Right cardiac atrium (tissue), 5 donors: ENCODE data around the gene STAT2. TPM values are rescaled to one million over a fixed set of nuclear protein-coding genes. Genes with fewer than 3 reads are reported as not detected.
"Not testable (repeated sequence)": the region's sequence is repeated elsewhere in the genome, so short reads cannot be mapped to it uniquely, and the experiment has no call there.

Source experiments
- ATAC-seq, 2 donors: fragments of 200-7000 bp; cut with Tn5 transposase; one replicate each; pipeline versions ENCODE4 v1.8.0 to v1.9.1; 2020; ENCODE audit warnings: moderate library complexity in 2 of 2, mild to moderate bottlenecking in 1 of 2
- DNase-seq, 3 donors: peaks; one replicate each; pipeline ENCODE4 v3.0.0-alpha.2; 2020
- H3K27ac ChIP-seq: one replicate; pipeline ENCODE4 v1.5.1; 2013; ENCODE audit warnings: mild to moderate bottlenecking, low read length, control low read depth, moderate library complexity
- H3K27me3 ChIP-seq: one replicate; pipeline ENCODE4 v1.6.1; 2013; ENCODE audit not compliant: control insufficient read depth, insufficient read depth
- H3K4me1 ChIP-seq: one replicate; pipeline ENCODE4 v1.6.1; 2013; ENCODE audit warnings: low read length; ENCODE audit not compliant: control insufficient read depth, insufficient read depth
- H3K4me3 ChIP-seq: one replicate; pipeline ENCODE4 v1.5.1; 2013; ENCODE audit warnings: low read length, control low read depth
- H3K9me3 ChIP-seq: one replicate; pipeline ENCODE4 v1.6.1; 2013; ENCODE audit warnings: low read length; ENCODE audit not compliant: control insufficient read depth
- WGBS: extraction: QIAGEN DNeasy Blood & Tissue Kit; methylation state at CpG from one replicate; pipeline ENCODE4 v1.1.7; 2013; 5-methylcytosine and 5-hydroxymethylcytosine counted together
- intact Hi-C, 4 donors: fragments of 100-400 bp; cut with DNase I; formaldehyde crosslinking; loops; one replicate each; pipeline versions ENCODE4 v1.11.0 to v1.14.0; 2022 to 2023
- polyA plus RNA-seq: library from polyadenylated mRNA; stranded (reverse); fragments of 200-250 nt; gene quantifications from one replicate; pipeline ENCODE4 v1.2.3, GENCODE V29; 2013
- total RNA-seq, 4 donors: library from RNA; stranded (reverse); fragmentation: NEBNext Ultra II Directional; extraction: Animal tissue kit (Norgen Biotek cat#: 25700); gene quantifications; one replicate each; pipeline ENCODE4 v1.2.1, GENCODE V29; 2021
- donor health status: healthy with polysubstance abuse.
- donor health status: DM: no; HTN: yes; CAD: no.
- donor health status: DM: no; HTN: no; CAD: no.
- donor health status: DM: no; HTN: yes; CAD: no; lungs with severe emphysema.
- donor health status: DM: yes; HTN: yes; CAD: no.

Gene STAT2
- total and polyA plus RNA-seq, 5 donors = 29.9 to 67.6 (median 50.7) TPM

DNA sequence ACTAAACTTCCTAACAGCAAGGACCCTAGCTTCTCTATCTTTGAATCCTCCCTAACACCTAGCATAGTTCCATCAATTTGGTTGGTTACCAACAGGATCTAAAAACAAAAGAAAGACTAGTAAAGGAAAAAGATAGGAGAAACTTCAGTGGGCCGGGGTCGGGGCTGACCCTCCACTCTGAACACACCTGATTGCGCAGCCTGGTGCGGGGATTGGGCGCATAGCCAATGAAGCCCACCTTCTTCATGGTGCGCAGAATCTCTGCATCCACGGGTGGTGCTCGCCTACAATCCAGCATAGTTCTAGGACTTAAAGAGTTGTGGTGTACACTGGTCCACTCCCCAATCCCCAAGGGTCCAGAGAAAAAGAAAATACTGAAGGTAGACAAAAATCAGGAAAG is 33.8 kb downstream of the STAT2 start:
- ATAC-seq = no peak
- no peak overlapping the region for H3K27ac ChIP-seq
- H3K9me3 ChIP-seq = no peaks in the 10 kb centered on the region
- no peaks in the 10 kb centered on the region for H3K27me3 ChIP-seq
- no peak for DNase-seq
- H3K4me1 ChIP-seq = no peaks in the 10 kb centered on the region
- WGBS = 93% methylated on average over 8 of the region's 8 CpGs
- H3K4me3 ChIP-seq = no peak overlapping the region
- intact Hi-C loops = no loop called here

DNA sequence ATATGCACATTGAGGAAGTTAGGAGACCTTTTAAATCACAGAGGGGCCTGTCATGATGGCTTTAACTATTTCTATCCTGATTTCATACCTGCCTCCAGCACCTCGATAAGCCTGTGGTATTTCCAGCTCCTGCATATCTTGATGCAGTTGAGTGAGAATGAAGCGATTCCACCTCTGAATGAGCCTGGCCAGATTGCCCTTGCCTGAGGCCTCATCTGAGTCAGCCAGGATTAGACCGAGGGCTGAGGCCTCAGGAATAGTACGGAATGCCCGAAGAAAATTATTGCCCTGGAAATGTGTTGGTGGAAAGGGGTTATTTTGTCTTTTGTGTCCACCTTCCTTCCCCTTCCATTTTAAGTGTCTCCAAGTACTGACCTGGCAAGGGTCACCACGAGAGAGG is 35.7 kb downstream of the STAT2 start:
- Histone ChIP-seq H3K27me3 (no peaks in the 10 kb centered on the region), H3K9me3 (no peaks in the 10 kb centered on the region), H3K4me3 (no peak overlapping the region), H3K27ac (no peak overlapping the region), H3K4me1 (no peaks in the 10 kb centered on the region)
- ATAC-seq = no peak
- DNase-seq = no peak
- intact Hi-C loops = no loop called here
- 90% methylated on average over 6 of the region's 6 CpGs for WGBS

DNA sequence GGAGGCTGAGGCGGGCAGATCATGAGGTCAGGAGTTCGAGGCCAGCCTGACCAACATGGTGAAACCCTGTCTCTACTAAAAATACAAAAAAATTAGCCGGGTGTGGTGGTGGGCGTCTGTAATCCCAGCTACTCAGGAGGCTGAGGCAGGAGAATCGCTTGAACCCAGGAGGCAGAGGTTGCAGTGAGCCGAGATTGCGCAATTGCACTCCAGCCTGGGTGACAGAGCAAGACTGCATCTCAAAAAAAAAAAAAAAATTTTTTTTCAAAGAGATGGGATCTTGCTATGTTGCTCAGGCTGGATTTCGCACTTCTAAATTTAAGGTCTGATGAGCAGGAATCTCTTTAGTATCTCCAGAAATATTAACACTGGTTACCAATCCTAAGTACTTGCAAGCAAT is 38.3 kb downstream of the STAT2 start:
- H3K4me3 ChIP-seq, DNase-seq, H3K27me3 ChIP-seq, H3K27ac ChIP-seq, ATAC-seq, intact Hi-C loops, H3K4me1 ChIP-seq, H3K9me3 ChIP-seq: not testable (repeated sequence)
- WGBS = 90% methylated on average over 8 of the region's 8 CpGs

DNA sequence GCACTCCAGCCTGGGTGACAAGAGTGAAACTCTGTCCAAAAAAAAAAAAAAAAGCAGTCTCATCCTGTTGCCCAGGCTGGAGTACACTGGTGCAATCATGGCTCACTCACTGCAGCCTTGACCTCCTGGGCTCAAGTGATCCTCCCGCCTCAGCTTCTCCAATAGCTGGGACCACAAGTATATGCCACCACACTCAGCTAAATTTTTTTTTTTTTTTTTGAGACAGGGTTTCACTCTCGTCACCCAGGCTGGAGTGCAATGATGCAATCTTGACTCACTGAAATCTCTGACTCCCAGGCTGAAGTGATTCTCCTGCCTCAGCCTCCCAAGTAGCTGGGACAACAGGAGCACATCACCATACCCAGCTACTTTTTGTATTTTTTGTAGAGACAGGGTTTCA is 38.9 kb downstream of the STAT2 start:
- intact Hi-C loops = no loop called here
- Histone ChIP-seq H3K27me3 (no peaks in the 10 kb centered on the region), H3K9me3 (no peaks in the 10 kb centered on the region), H3K27ac (no peak overlapping the region), H3K4me1 (no peaks in the 10 kb centered on the region), H3K4me3 (no peak overlapping the region)
- DNase-seq = no peak
- WGBS = 86% methylated on average over 2 of the region's 2 CpGs
- ATAC-seq = no peak

DNA sequence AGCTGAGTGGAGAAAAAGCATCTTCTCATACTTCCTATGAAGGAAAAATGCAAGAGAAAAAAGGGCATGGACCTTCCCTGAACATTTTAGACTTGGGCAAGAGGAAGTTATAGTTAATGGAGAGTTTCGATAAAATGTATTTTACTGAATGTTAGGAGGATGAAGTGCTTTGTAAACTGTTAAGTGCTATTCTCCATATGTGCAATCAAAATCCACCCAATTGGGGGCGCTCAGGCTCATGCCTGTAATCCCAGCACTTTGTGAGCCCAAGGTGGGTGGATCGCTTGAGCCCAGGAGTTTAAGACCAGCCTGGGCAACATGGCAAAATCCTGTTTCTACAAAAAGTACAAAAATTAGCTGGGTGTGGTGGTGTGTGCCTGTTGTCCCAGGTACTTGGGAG is 42.2 kb downstream of the STAT2 start:
- 90% methylated on average over 3 of the region's 3 CpGs for WGBS
- DNase-seq (no peak), ATAC-seq (no peak)
- H3K27ac ChIP-seq = no peak overlapping the region
- no peaks in the 10 kb centered on the region for H3K9me3 ChIP-seq
- H3K4me1 ChIP-seq = no peaks in the 10 kb centered on the region
- H3K27me3 ChIP-seq = no peaks in the 10 kb centered on the region
- no peak overlapping the region for H3K4me3 ChIP-seq
- intact Hi-C loops = loop anchor here in 1 of 4 donors (10.0 kb wide), 1 partner anchor 113 kb away; no protein-coding TSS in a partner anchor

DNA sequence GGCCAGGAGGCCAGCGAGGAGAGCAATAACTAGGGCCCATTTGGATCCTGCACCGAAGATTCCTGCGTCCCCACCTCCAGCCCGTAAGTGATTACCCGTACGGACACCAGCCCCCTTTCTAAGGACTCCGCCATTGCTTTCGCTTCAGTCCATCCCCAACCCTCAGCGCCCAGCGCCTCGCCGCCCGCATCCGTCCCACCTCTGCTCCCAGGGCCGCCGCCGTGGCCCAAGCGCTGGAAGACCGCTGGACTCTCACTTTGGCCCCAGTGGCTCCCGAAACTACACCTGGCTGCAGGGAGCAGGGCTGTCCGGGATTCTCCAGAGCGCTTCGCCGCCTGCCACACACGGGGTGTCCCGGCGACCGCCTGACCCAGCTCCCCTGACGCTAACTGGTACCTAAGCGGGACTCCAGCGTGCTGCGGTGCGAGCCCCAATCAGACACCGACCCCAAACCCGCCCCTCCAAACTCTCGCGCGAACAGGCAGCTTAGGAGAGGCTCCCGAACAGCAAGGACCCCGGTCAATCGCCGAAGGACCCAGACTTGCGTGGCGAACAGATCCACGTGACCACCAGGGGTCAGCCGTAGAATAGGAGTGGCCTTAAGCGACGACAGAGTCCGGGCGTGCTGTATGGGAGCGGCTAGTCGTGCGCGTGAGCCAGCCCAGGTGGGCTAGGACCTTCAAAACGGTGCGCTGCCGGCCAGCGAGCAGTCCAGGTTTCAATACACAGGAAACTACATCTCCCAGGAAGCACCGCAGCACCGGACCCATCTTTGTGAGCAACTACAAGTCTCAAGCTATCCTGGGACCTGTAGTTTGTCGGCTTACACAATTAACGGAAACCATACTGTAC is 44.1 kb downstream of the STAT2 start, which contains the start of gene CNPY2:
Gene CNPY2, minus strand, starts transcription at position 367 of the 852 bp plus-strand sequence. CDS start 771 bp downstream, outside the sequence.
- no peaks in the 10 kb centered on the region for H3K9me3 ChIP-seq
- ATAC-seq (peak; percentile 97), DNase-seq (peak; percentile 98 to 99 (median 98))
- no peaks in the 10 kb centered on the region for H3K4me1 ChIP-seq
- H3K27ac ChIP-seq = peak within 1 kb of the TSS; percentile 86
- under 1% methylated on average over 62 of the region's 62 CpGs for WGBS
- H3K4me3 ChIP-seq = peak within 1 kb of the TSS; percentile 72
- intact Hi-C loops = loop anchor here in 1 of 4 donors (10.0 kb wide), 1 partner anchor 111 kb away; no protein-coding TSS in a partner anchor
- no peaks in the 10 kb centered on the region for H3K27me3 ChIP-seq

DNA sequence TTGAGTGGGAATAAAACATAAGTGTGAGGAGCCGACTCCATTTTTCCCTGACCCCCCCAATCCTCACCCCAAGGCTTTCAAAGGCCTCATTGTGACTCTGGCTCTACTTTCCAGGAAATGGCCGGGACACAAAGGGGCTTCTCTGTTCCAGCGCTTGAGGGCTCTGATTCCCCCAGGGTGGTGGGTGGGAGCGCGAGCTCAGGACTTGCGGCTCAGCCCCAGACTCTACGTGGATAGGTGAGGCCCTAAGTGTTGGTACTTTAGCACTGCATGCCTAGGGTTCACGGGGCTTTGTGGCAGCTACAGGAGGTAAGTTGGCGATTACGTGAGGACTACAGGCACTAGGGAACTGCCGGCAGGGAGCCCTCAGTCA is 44.7 kb downstream of the STAT2 start:
- Histone ChIP-seq H3K27me3 (no peaks in the 10 kb centered on the region), H3K4me1 (no peaks in the 10 kb centered on the region), H3K9me3 (no peaks in the 10 kb centered on the region), H3K4me3 (peak overlapping the region; percentile 72), H3K27ac (peak overlapping the region; percentile 86)
- ATAC-seq (peak in 1 of 2 donors; percentile 8), DNase-seq (peak in 1 of 3 donors; percentile 58)
- WGBS = 2% methylated on average over 11 of the region's 11 CpGs
- intact Hi-C loops = loop anchor here in 1 of 4 donors (10.0 kb wide), 1 partner anchor 110 kb away; no protein-coding TSS in a partner anchor

DNA sequence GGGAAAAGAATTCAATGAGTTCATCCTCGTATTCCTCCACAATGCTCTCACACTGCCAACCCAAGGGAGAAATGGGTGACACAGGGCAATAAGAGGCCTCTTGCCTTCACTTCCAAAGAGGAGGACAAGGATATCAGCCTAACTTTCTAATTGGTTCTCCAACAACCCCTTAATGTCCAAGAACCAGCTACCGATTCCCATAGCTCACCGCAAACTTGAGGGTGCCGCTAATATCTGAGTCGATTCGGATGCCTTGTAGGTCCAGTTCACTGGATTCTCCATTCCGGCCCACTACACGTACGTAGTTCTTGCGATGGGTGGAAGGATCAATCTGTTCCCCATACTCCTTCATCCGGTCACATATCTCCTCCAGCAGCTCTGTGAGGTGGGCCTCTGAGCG is 48.9 kb downstream of the STAT2 start:
- WGBS = 93% methylated on average over 12 of the region's 12 CpGs
- no peak for DNase-seq
- no peak for ATAC-seq
- Histone ChIP-seq H3K4me1 (no peaks in the 10 kb centered on the region), H3K9me3 (no peaks in the 10 kb centered on the region), H3K4me3 (no peak overlapping the region), H3K27me3 (no peaks in the 10 kb centered on the region), H3K27ac (no peak overlapping the region)
- intact Hi-C loops = loop anchor here in 1 of 4 donors (10.0 kb wide), 1 partner anchor 106 kb away; no protein-coding TSS in a partner anchor

GRCh38 chr12:56308714-56309113 is 51.2 kb downstream of the STAT2 start:
- WGBS = 87% methylated on average over 3 of the region's 3 CpGs
- Histone ChIP-seq H3K9me3 (no peaks in the 10 kb centered on the region), H3K4me3 (no peak overlapping the region), H3K27ac (no peak overlapping the region), H3K4me1 (no peaks in the 10 kb centered on the region), H3K27me3 (no peaks in the 10 kb centered on the region)
- DNase-seq (no peak), ATAC-seq (no peak)
- intact Hi-C loops = no loop called here

- no peaks in the 10 kb centered on the region for H3K27me3 ChIP-seq
- ATAC-seq (no peak), DNase-seq (no peak)
- H3K4me3 ChIP-seq = no peak overlapping the region
- WGBS = 97% methylated on average over 7 of the region's 7 CpGs
- H3K9me3 ChIP-seq = no peaks in the 10 kb centered on the region
- no peak overlapping the region for H3K27ac ChIP-seq
- intact Hi-C loops = no loop called here
- H3K4me1 ChIP-seq = no peaks in the 10 kb centered on the region
These were observed 52.5 kb downstream of the STAT2 start for GRCh38 chr12:56307221-56307965.
